Heart right ventricle (tissue), 16 donors: ENCODE data around the gene BABAM2. TPM values are rescaled to one million over a fixed set of nuclear protein-coding genes. Genes with fewer than 3 reads are reported as not detected.

Experiments
- ATAC-seq, 8 donors: fragments of 200-7000 bp; cut with Tn5 transposase; one replicate each; pipeline ENCODE4 v1.9.1; 2020; ENCODE audit warnings: mild to moderate bottlenecking in 8 of 8, moderate library complexity in 8 of 8, moderate number of reproducible peaks in 1 of 8
- DNase-seq, 2 donors: peaks; one replicate each; pipeline ENCODE4 v3.0.0-alpha.2; 2020
- H3K27ac ChIP-seq, 10 donors: fragments of 200-600 bp; sonication (generic) in 2 of 10; one replicate each; pipeline versions ENCODE4 v1.5.0 to v1.8.0; 2020 to 2022; ENCODE audit warnings: mild to moderate bottlenecking in 3 of 10
- H3K27me3 ChIP-seq, 7 donors: fragments of 200-600 bp; one replicate each; pipeline ENCODE4 v1.8.0; 2021 to 2022; ENCODE audit warnings: mild to moderate bottlenecking in 2 of 7
- H3K36me3 ChIP-seq, 9 donors: fragments of 200-600 bp; sonication (generic) in 1 of 9; one replicate each; pipeline versions ENCODE4 v1.5.0 to v1.8.0; 2020 to 2022; ENCODE audit warnings: mild to moderate bottlenecking in 2 of 9
- H3K4me1 ChIP-seq, 9 donors: fragments of 200-600 bp; sonication (generic) in 1 of 9; one replicate each; pipeline versions ENCODE4 v1.5.0 to v1.8.0; 2020 to 2022; ENCODE audit warnings: mild to moderate bottlenecking in 4 of 9
- H3K4me3 ChIP-seq, 10 donors: fragments of 200-600 bp; sonication (generic) in 2 of 10; one replicate each; pipeline versions ENCODE4 v1.5.0 to v1.8.0; 2020 to 2022; ENCODE audit warnings: mild to moderate bottlenecking in 7 of 10, moderate library complexity in 2 of 10
- H3K9me3 ChIP-seq, 11 donors: fragments of 200-600 bp in 10 of 11; sonication (generic) in 2 of 11; one replicate each; pipeline versions ENCODE4 v1.5.0 to v1.8.0; 2013 to 2022; ENCODE audit warnings: mild to moderate bottlenecking in 2 of 11, control low read depth in 1 of 11, moderate library complexity in 1 of 11
- CTCF ChIP-seq, 9 donors: fragments of 200-600 bp; sonication (generic) in 2 of 9; IDR thresholded peaks; one replicate each; pipeline versions ENCODE4 v1.5.0 to v1.8.0; 2021 to 2022; ENCODE audit warnings: antibody characterized with exemption in 9 of 9, mild to moderate bottlenecking in 5 of 9, moderate library complexity in 1 of 9
- WGBS, 2 donors: extraction: QIAGEN DNeasy Blood & Tissue Kit; methylation state at CpG; one replicate each; pipeline ENCODE4 v1.1.7; 2013; ENCODE audit warnings: inconsistent platforms in 1 of 2; 5-methylcytosine and 5-hydroxymethylcytosine counted together
- intact Hi-C, 10 donors: fragments of 100-400 bp; cut with DNase I; formaldehyde crosslinking; loops; one replicate each; pipeline versions ENCODE4 v1.11.1 to v1.14.2; 2022
- polyA plus RNA-seq, 2 donors: library from polyadenylated mRNA; stranded (reverse); fragments of 200-250 nt; gene quantifications; one replicate each; pipeline ENCODE4 v1.2.3, GENCODE V29; 2013
- total RNA-seq, 10 donors: library from RNA; stranded (reverse); fragmentation: NEBNext Ultra II Directional in 3 of 10; extraction: Animal tissue kit (Norgen Biotek cat#: 25700) in 3 of 10; gene quantifications; one replicate each; pipeline versions ENCODE4 v1.2.1 to v1.2.4, GENCODE V29; 2021 to 2023
- donor health status: Arrhythmogenic right ventricular cardiomyopathy.
- donor health status: ischemic (EF 13 %, LVEDD 7.1; RV severe dilation, severe dysfunction).
- donor health status: healthy with polysubstance abuse.
- donor health status: DM: no; HTN: yes; CAD: no.
- donor health status: DM: no; HTN: no; CAD: no.
- donor health status: ischemic (EF 25% LVEDD 6.9; RV normal size, moderate dysfunction).
- donor health status: ischemic (EF 25% LVEDD 5.7; RV mildly dilated, moderate dysfunction).
- donor health status: healthy.
- donor health status: DM: yes; HTN: yes; CAD: no.
- donor health status: Ischemic cardiomyopathy.
- donor health status: ischemic (EF 35%, LVEDD 5.7; RV mildly dilated, moderate dysfunction).
- donor health status: nonischemic (EF 11% LVEDD 7.7; RV severe dilation, severe dysfunction).
- donor health status: DM: yes; HTN: yes; CAD: no.
- donor health status: PGD.
- donor health status: ischemic (EF 29% LVEDD 5.4; RV normal size, mild dysfunction).
- donor health status: nonischemic (EF 23%, LVEDD 6.1; RV moderate dilation, normal function).

Gene BABAM2
- total and polyA plus RNA-seq, 12 donors, result 13.3 to 83.4 (median 65.9) TPM

GRCh38 chr2:28210535-28210934 lies 320.0 kb downstream of the BABAM2 start:
- no peak for TF ChIP-seq CTCF (IDR thresholded peaks at IDR 0.05)
- ATAC-seq, result no peak

GRCh38 chr2:28216331-28216730 lies 325.8 kb downstream of the BABAM2 start:
- Histone ChIP-seq H3K4me1 (peaks cover 0 to 14% (median 0%) of the 10 kb centered on the region in 9 donors), H3K27ac (no peak overlapping the region), H3K27me3 (no peaks in the 10 kb centered on the region), H3K4me3 (no peak overlapping the region), H3K9me3 (no peaks in the 10 kb centered on the region), H3K36me3 (no peaks in the 10 kb centered on the region)
- ATAC-seq, result no peak
- WGBS, 2 donors, result 69 to 85% methylated on average over 2 of the region's 2 CpGs
- no peak for DNase-seq
- intact Hi-C loops, result loop anchor here in 1 of 10 donors (10.0 kb wide), 1 partner anchor 178 kb away; the partner anchor contains the start of gene FOSL2
- no peak for TF ChIP-seq CTCF (IDR thresholded peaks at IDR 0.05)

More at GRCh38 chr2:28210535-28210934, 320.0 kb downstream of the BABAM2 start:
- DNase-seq, result no peak
- intact Hi-C loops, result loop anchor here in 1 of 10 donors (5.0 to 10.0 kb wide), 2 partner anchors 102 to 184 kb away; partner anchors contain the start of gene FOSL2
- WGBS, 2 donors, result 96 to 100% methylated on average over 1 of the region's 1 CpG
- H3K27ac ChIP-seq, result peak overlapping the region in 2 of 10 donors; percentile 8 to 15
- H3K36me3 ChIP-seq, result no peaks in the 10 kb centered on the region
- H3K9me3 ChIP-seq, result no peaks in the 10 kb centered on the region
- no peak overlapping the region for H3K4me3 ChIP-seq
- no peaks in the 10 kb centered on the region for H3K27me3 ChIP-seq
- H3K4me1 ChIP-seq, result peaks cover 0 to 16% (median 0%) of the 10 kb centered on the region in 9 donors

GRCh38 chr2:28217042-28217740 lies 326.7 kb downstream of the BABAM2 start:
- Histone ChIP-seq H3K9me3 (no peaks in the 10 kb centered on the region), H3K27me3 (no peaks in the 10 kb centered on the region), H3K27ac (no peak overlapping the region), H3K36me3 (no peaks in the 10 kb centered on the region), H3K4me3 (no peak overlapping the region), H3K4me1 (peaks cover 0 to 14% (median 0%) of the 10 kb centered on the region in 9 donors)
- WGBS, 2 donors, result 68 to 86% methylated on average over 3 of the region's 3 CpGs
- intact Hi-C loops, result loop anchor here in 1 of 10 donors (10.0 kb wide), 1 partner anchor 178 kb away; the partner anchor contains the start of gene FOSL2
- TF ChIP-seq CTCF (IDR thresholded peaks at IDR 0.05), result no peak
- no peak for ATAC-seq
- DNase-seq, result no peak

GRCh38 chr2:28219138-28219537 lies 328.6 kb downstream of the BABAM2 start:
- Histone ChIP-seq H3K36me3 (no peaks in the 10 kb centered on the region), H3K27ac (no peak overlapping the region), H3K9me3 (no peaks in the 10 kb centered on the region), H3K27me3 (no peaks in the 10 kb centered on the region), H3K4me1 (peaks cover 0 to 14% (median 0%) of the 10 kb centered on the region in 9 donors), H3K4me3 (no peak overlapping the region)
- intact Hi-C loops, result loop anchor here in 1 of 10 donors (10.0 kb wide), 1 partner anchor 176 kb away; the partner anchor contains the start of gene FOSL2
- 81 to 82% methylated on average over 4 of the region's 4 CpGs for WGBS, 2 donors
- ATAC-seq (no peak), DNase-seq (no peak)
- TF ChIP-seq CTCF (IDR thresholded peaks at IDR 0.05), result no peak
